RWPE2 (cell line): ENCODE data around the gene SCAANT1.

ENCODE experiments used
- ATAC-seq: fragments of 200-7000 bp; cut with Tn5 transposase; 3 replicates; pipeline ENCODE4 v1.9.1; 2021; ENCODE audit warnings: low read depth
- DNase-seq: peaks from one replicate; pipeline ENCODE4 v3.0.0-alpha.2; 2020; ENCODE audit warnings: low spot score
- H3K27ac ChIP-seq: fragments of 450-650 bp; 2 replicates; pipeline ENCODE4 v1.5.1; 2017; ENCODE audit warnings: mild to moderate bottlenecking; ENCODE audit not compliant: poor library complexity, severe bottlenecking
- H3K27me3 ChIP-seq: fragments of 250-450 bp; sonication (Bioruptor Pico); 2 replicates; pipeline ENCODE4 v1.5.1; 2021; ENCODE audit warnings: mild to moderate bottlenecking, moderate library complexity; ENCODE audit not compliant: insufficient read depth, poor library complexity, severe bottlenecking
- H3K36me3 ChIP-seq: fragments of 250-450 bp; sonication (Bioruptor Pico); 2 replicates; pipeline ENCODE4 v1.5.1; 2020; ENCODE audit warnings: low read depth, mild to moderate bottlenecking, moderate library complexity
- H3K4me1 ChIP-seq: fragments of 250-450 bp; sonication (Bioruptor Pico); 2 replicates; pipeline ENCODE4 v1.5.1; 2021; ENCODE audit warnings: mild to moderate bottlenecking, moderate library complexity; ENCODE audit not compliant: insufficient read depth, poor library complexity, severe bottlenecking
- H3K4me3 ChIP-seq: fragments of 250-450 bp; sonication (Bioruptor Pico); 2 replicates; pipeline ENCODE4 v1.5.1; 2021; ENCODE audit warnings: mild to moderate bottlenecking, moderate library complexity; ENCODE audit not compliant: severe bottlenecking
- H3K9me3 ChIP-seq: fragments of 250-450 bp; sonication (Bioruptor Pico); 2 replicates; pipeline ENCODE4 v1.5.1; 2021; ENCODE audit warnings: mild to moderate bottlenecking, moderate library complexity; ENCODE audit not compliant: severe bottlenecking
- CTCF ChIP-seq: fragments of 450-650 bp; IDR thresholded peaks from one replicate; pipeline ENCODE4 v1.5.1; 2017; ENCODE audit warnings: mild to moderate bottlenecking, moderate library complexity; ENCODE audit not compliant: poor library complexity, severe bottlenecking

Gene SCAANT1

DNA sequence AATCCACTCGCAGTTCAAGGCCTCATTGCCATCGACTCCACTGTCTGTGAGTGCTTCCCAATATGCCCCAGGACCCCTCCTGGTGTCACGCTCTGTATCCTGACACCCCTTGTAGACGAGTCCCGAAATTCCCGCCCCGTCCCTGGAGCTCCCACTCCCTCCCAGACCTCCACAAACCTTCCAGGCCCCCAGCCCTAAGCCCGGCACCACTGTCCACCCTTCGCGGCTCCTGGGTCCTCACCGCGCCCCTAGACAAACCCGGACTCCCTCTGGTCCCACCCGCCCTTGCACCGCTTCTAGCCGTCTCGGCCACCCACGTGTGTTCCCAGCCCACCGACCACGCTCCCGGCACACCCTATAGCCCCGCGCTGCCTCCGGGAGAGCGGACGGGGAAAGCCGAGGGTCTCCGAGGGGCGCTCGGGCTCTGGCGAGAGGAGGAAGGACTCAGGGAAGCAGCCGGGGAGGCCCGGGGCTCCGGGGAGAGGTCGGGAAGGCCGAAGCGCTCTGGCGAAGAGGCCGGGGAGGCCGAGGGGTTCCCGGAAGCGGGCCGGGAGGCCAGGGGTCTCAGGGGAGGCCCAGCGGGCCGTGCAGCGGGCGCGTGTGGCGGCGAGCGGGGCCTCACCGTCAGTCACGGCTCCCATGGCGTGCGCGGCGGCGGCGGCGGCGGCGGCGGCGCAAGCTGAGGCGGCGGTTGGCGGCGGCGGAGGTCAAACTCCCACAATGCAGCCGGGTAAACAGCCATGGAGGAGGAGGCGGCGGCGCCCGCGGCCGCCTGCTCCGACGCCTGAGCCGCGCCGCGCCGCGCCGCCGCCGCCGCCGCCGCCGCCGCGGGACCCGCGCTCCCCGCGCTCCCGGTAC, 48.8 kb downstream of the SCAANT1 start, which contains the start of the genes ATXN7 and THOC7:
TSS of gene ATXN7 (plus strand) at position 718 of the 858 bp plus-strand sequence. CDS start 48,732 bp downstream, outside the sequence.
TSS of gene THOC7 (minus strand) at position 656 of the 858 bp plus-strand sequence. CDS start at position 641, 15 bp downstream.
- Histone ChIP-seq H3K36me3 (peaks cover 6% of the 10 kb centered on the region), H3K9me3 (no peaks in the 10 kb centered on the region), H3K27me3 (no peaks in the 10 kb centered on the region), H3K27ac (peak within 1 kb of the TSS; percentile 70), H3K4me1 (peaks cover 7% of the 10 kb centered on the region), H3K4me3 (peak within 1 kb of the TSS; percentile 96)
- ATAC-seq (peak; percentile 75), DNase-seq (peak; percentile 60)
- no peak for TF ChIP-seq CTCF

- peaks cover 6% of the 10 kb centered on the region for H3K36me3 ChIP-seq
- ATAC-seq (peak; percentile 49), DNase-seq (no peak)
- H3K4me1 ChIP-seq, result peaks cover 12% of the 10 kb centered on the region
- H3K9me3 ChIP-seq, result no peaks in the 10 kb centered on the region
- peak overlapping the region; percentile 96 for H3K4me3 ChIP-seq
- no peak for TF ChIP-seq CTCF
- peak overlapping the region; percentile 70 for H3K27ac ChIP-seq
- no peaks in the 10 kb centered on the region for H3K27me3 ChIP-seq
These were observed 49.4 kb downstream of the SCAANT1 start for GRCh38 chr3:63862804-63863149.
